Keratinocyte (primary cell): ENCODE measurements around the gene CLDN3.

Source experiments
- EZH2 ChIP-seq: IDR thresholded peaks from one replicate; pipeline ENCODE4 v1.6.1; 2012; ENCODE audit warnings: inconsistent platforms, mild to moderate bottlenecking, low read length, moderate library complexity
- TF ChIP-seq, protein P1 (sequence below), 3 experiments: IDR thresholded peaks in 1 of 3; conservative IDR thresholded peaks in 1 of 3; optimal IDR thresholded peaks in 1 of 3; 2 replicates in 2 of 3; 3 replicates in 1 of 3; pipeline versions ENCODE3 to v1.5.1; 2011; ENCODE audit warnings: low read length in 3 of 3, mild to moderate bottlenecking in 3 of 3, moderate library complexity in 2 of 3, control low read depth in 1 of 3, inconsistent platforms in 1 of 3; ENCODE audit not compliant: insufficient read depth in 2 of 3; ENCODE audit errors: extremely low read depth in 1 of 3

DNA sequence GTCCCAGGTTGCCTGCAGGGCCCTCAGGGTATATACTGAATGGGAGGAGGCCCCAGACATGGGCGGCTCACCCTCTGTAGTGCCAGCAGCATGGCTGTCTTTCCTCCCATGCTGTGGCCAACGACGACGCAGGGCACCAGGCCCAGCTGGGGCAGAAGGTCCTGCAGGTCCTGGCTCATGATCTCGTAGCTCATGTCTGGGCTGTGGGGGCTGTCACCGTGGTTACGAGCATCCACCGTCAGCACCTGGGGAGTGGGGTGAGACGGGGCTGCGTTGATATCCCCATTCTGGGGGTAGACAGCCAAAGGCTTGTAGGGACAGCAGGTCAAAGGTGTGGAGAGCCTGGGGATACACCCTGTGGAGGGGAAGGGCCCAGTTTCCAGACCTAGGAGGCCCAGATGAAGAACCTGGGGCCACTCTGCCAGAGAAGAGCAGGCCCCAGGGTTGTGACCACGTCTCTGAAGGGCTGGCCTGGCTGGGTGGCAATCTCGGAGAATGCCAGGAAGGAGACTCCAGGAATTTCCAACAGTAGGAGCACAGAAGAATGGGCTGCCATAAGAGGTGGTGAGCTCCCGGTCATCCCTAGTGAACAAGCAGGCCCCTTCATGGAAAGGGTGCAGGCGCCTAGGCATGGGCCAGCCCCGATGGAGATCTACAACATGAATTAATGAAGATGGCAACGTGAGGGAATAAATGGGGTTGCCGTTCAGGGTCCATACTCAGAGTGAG is 32.4 kb downstream of the CLDN3 start:
- TF ChIP-seq, protein P1, sequence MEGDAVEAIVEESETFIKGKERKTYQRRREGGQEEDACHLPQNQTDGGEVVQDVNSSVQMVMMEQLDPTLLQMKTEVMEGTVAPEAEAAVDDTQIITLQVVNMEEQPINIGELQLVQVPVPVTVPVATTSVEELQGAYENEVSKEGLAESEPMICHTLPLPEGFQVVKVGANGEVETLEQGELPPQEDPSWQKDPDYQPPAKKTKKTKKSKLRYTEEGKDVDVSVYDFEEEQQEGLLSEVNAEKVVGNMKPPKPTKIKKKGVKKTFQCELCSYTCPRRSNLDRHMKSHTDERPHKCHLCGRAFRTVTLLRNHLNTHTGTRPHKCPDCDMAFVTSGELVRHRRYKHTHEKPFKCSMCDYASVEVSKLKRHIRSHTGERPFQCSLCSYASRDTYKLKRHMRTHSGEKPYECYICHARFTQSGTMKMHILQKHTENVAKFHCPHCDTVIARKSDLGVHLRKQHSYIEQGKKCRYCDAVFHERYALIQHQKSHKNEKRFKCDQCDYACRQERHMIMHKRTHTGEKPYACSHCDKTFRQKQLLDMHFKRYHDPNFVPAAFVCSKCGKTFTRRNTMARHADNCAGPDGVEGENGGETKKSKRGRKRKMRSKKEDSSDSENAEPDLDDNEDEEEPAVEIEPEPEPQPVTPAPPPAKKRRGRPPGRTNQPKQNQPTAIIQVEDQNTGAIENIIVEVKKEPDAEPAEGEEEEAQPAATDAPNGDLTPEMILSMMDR (optimal IDR thresholded peaks at IDR 0.05 in 1 of 3, IDR thresholded peaks at IDR 0.05 in 1 of 3, conservative IDR thresholded peaks at IDR 0.05 in 1 of 3; ENCODE audit: extremely low read depth in 1 of 3, insufficient read depth in 2 of 3, low read length in 3 of 3) = no peak
- no peak for TF ChIP-seq EZH2
